ENCODE measurements around the gene TRPM3.
"Not testable (repeated sequence)": the region's sequence is repeated elsewhere in the genome, so short reads cannot be mapped to it uniquely, and the experiment has no call there.

Gene TRPM3

GRCh38 chr9:70642341-70642740 lies 479.1 kb downstream of the TRPM3 start:
- DNase-seq = no peak

- no peak for DNase-seq
Measured at GRCh38 chr9:70641631-70642030, 479.8 kb downstream of the TRPM3 start.

- no peak for DNase-seq
Measured at GRCh38 chr9:70641031-70641430, 480.4 kb downstream of the TRPM3 start.

- peak; percentile 67 for DNase-seq
Measured at GRCh38 chr9:70639853-70640814, 481.3 kb downstream of the TRPM3 start.

- DNase-seq = no peak
Measured at GRCh38 chr9:70635790-70636189, 485.6 kb downstream of the TRPM3 start.

GRCh38 chr9:70634696-70635095 lies 486.7 kb downstream of the TRPM3 start:
- DNase-seq = no peak

- no peak for DNase-seq
Measured at GRCh38 chr9:70630971-70631370, 490.4 kb downstream of the TRPM3 start.

GRCh38 chr9:70629080-70629685 lies 492.2 kb downstream of the TRPM3 start:
- not testable (repeated sequence) for DNase-seq

GRCh38 chr9:70625078-70625477 lies 496.3 kb downstream of the TRPM3 start:
- DNase-seq = no peak

- DNase-seq = no peak
Measured at GRCh38 chr9:70618784-70619183, 502.6 kb downstream of the TRPM3 start.

- no peak for DNase-seq
Measured at GRCh38 chr9:70617033-70617828, 504.2 kb downstream of the TRPM3 start.

GRCh38 chr9:70616228-70616990 lies 505.0 kb downstream of the TRPM3 start:
- no peak for DNase-seq

- no peak for DNase-seq
Measured at GRCh38 chr9:70615464-70616138, 505.8 kb downstream of the TRPM3 start.

GRCh38 chr9:70614786-70615463 lies 506.5 kb downstream of the TRPM3 start:
- DNase-seq = no peak

- peak; percentile 19 for DNase-seq
Measured at GRCh38 chr9:70613024-70613768, 508.2 kb downstream of the TRPM3 start.

- no peak for DNase-seq
Measured at GRCh38 chr9:70610287-70610644, 511.2 kb downstream of the TRPM3 start.

- DNase-seq = peak; percentile 73
Measured at GRCh38 chr9:70609542-70610286, 511.7 kb downstream of the TRPM3 start.

- DNase-seq = no peak
Measured at GRCh38 chr9:70609011-70609410, 512.4 kb downstream of the TRPM3 start.

GRCh38 chr9:70607926-70608325 lies 513.5 kb downstream of the TRPM3 start:
- DNase-seq = no peak

GRCh38 chr9:70607329-70607728 lies 514.1 kb downstream of the TRPM3 start:
- DNase-seq = no peak
